GM12864 (cell line): ENCODE measurements around the gene SETD5.
"Not testable (repeated sequence)": the region's sequence is repeated elsewhere in the genome, so short reads cannot be mapped to it uniquely, and the experiment has no call there.

Experiments
- DNase-seq: peaks from one replicate; pipeline ENCODE4 v3.0.0-alpha.2; 2011; ENCODE audit warnings: low read depth
- H3K4me3 ChIP-seq: 2 replicates; pipeline ENCODE4 v1.5.1; 2011; ENCODE audit warnings: mild to moderate bottlenecking, low read depth, low read length, control low read depth
- CTCF ChIP-seq: IDR thresholded peaks from 2 replicates; pipeline ENCODE4 v1.5.1; 2011; ENCODE audit warnings: low read depth, mild to moderate bottlenecking, moderate library complexity, low read length, control low read depth, inconsistent platforms; ENCODE audit errors: missing control alignments

Gene SETD5

GRCh38 chr3:9476935-9477334, 79.5 kb downstream of the SETD5 start:
- DNase-seq = no peak
- no peak overlapping the region for H3K4me3 ChIP-seq
- TF ChIP-seq CTCF = no peak

- no peak for TF ChIP-seq CTCF
- H3K4me3 ChIP-seq = no peak overlapping the region
- DNase-seq = no peak
These were observed 82.8 kb downstream of the SETD5 start for GRCh38 chr3:9480265-9480664.

- H3K4me3 ChIP-seq = no peak overlapping the region
- no peak for DNase-seq
- TF ChIP-seq CTCF = no peak
These were observed 87.8 kb downstream of the SETD5 start for GRCh38 chr3:9485248-9485647.

- DNase-seq = no peak
- H3K4me3 ChIP-seq = no peak overlapping the region
- TF ChIP-seq CTCF = no peak
These were observed 94.1 kb downstream of the SETD5 start for GRCh38 chr3:9491506-9491905.

- H3K4me3 ChIP-seq, DNase-seq: not testable (repeated sequence)
These were observed 96.6 kb downstream of the SETD5 start for GRCh38 chr3:9494036-9494435.

- no peak overlapping the region for H3K4me3 ChIP-seq
- no peak for TF ChIP-seq CTCF
- DNase-seq = no peak
These were observed 99.5 kb downstream of the SETD5 start for GRCh38 chr3:9496893-9497292.

GRCh38 chr3:9497821-9498565, 100.6 kb downstream of the SETD5 start:
- no peak for TF ChIP-seq CTCF
- no peak overlapping the region for H3K4me3 ChIP-seq
- DNase-seq = no peak
